GM13977 (cell line): ENCODE measurements around the gene INTS6L.

Experiments used
- DNase-seq: peaks from one replicate; pipeline ENCODE4 v3.0.0; 2012; ENCODE audit warnings: low spot score
- in situ Hi-C: fragments of 300-500 bp; cut with MboI; formaldehyde crosslinking; loops from one replicate; pipeline ENCODE4 v1.12.0; 2022; ENCODE audit warnings: low sequenced_read_pairs, low pct_unique_long_range_greater_than_20kb, mixed read lengths, inconsistent platforms; ENCODE audit not compliant: unreplicated experiment
- TF ChIP-seq, protein P1 (sequence below): IDR thresholded peaks from 2 replicates; pipeline ENCODE4 v1.5.1; 2012; ENCODE audit warnings: mild to moderate bottlenecking, control low read depth; ENCODE audit not compliant: insufficient read depth; ENCODE audit errors: extremely low read depth, missing control alignments

INTS6L gene

DNA sequence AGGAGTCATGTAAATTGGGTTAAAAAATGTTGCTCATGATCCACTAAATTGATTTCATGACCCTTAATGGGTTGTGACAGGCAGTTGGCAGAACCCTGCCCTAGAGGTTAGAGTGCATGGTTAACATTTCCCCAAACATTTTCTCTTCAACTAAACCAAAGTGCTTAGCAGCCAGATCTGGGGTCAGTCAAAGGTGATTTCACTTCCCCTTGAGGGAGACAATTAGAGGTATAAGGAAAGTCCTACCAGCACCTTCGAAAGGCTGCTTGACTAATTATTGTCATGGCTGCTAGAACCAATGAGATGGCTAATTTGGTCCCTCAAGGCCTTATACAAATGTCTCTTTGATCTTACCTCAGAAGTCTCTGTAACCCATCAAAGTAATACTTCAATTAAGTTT, 30.9 kb upstream of the INTS6L start:
- peak; percentile 45 for DNase-seq
- in situ Hi-C loops: loop anchor here (25.0 kb wide), 1 partner anchor 302 kb away; no protein-coding TSS in a partner anchor

GRCh38 chrX:135490979-135491514, 29.4 kb upstream of the INTS6L start:
- in situ Hi-C loops: loop anchor here (25.0 kb wide), 1 partner anchor 304 kb away; no protein-coding TSS in a partner anchor
- DNase-seq: no peak
- TF ChIP-seq, protein P1, sequence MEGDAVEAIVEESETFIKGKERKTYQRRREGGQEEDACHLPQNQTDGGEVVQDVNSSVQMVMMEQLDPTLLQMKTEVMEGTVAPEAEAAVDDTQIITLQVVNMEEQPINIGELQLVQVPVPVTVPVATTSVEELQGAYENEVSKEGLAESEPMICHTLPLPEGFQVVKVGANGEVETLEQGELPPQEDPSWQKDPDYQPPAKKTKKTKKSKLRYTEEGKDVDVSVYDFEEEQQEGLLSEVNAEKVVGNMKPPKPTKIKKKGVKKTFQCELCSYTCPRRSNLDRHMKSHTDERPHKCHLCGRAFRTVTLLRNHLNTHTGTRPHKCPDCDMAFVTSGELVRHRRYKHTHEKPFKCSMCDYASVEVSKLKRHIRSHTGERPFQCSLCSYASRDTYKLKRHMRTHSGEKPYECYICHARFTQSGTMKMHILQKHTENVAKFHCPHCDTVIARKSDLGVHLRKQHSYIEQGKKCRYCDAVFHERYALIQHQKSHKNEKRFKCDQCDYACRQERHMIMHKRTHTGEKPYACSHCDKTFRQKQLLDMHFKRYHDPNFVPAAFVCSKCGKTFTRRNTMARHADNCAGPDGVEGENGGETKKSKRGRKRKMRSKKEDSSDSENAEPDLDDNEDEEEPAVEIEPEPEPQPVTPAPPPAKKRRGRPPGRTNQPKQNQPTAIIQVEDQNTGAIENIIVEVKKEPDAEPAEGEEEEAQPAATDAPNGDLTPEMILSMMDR: no peak

More for the DNA sequence above, 30.9 kb upstream of the INTS6L start:
- TF ChIP-seq, protein P1: no peak

GRCh38 chrX:135494453-135494852, 26.0 kb upstream of the INTS6L start:
- TF ChIP-seq, protein P1: no peak
- in situ Hi-C loops: loop anchor here (25.0 kb wide), 1 partner anchor 307 kb away; no protein-coding TSS in a partner anchor
- no peak for DNase-seq

GRCh38 chrX:135497736-135498135, 22.7 kb upstream of the INTS6L start:
- DNase-seq: no peak
- TF ChIP-seq, protein P1: no peak
- in situ Hi-C loops: loop anchor here (25.0 kb wide), 1 partner anchor 310 kb away; no protein-coding TSS in a partner anchor

DNA sequence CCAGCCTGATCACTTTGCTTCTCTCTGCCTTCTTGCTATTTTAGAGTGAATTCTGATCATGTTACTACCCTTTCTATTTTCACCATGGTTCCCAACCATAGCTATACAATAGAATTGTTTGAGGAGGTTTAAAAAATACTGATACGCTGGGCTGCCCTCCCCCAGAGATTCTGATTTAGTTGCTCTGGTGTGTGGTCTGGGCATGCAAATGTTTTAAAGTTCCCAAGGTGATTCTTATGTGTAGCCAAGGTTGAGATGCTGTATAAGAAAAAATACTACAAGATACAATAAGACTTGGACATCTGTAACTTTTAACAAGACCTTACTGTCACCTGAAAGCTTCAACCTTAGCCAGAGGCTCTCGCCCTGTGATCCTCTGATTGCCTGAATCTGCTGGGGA, 22.2 kb upstream of the INTS6L start:
- DNase-seq: no peak
- in situ Hi-C loops: loop anchor here (25.0 kb wide), 1 partner anchor 311 kb away; no protein-coding TSS in a partner anchor

DNA sequence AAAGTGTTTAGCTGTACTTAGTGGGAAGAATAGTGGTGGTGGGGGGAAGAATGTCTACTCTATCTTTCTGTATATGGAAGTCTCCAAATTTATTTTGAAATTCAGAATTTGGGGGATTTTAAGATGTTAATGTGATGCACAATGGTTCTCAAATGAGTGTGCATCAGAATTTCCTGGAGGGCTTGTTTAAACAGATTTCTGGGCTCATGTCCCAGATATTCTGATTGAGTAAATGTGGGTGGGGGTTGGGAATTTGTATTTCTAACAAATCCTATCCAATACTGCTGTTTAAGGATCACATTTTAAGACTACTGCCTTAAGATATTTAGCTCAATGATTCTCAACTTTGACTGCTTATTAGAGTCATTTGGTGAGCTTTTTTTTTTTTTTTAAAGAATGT, 15.1 kb upstream of the INTS6L start:
- in situ Hi-C loops: no loop called here

More for the DNA sequence above, 22.2 kb upstream of the INTS6L start:
- TF ChIP-seq, protein P1: no peak

More for the DNA sequence above, 15.1 kb upstream of the INTS6L start:
- TF ChIP-seq, protein P1: no peak
- DNase-seq: no peak
